ENCODE measurements around the gene PYGO2.
A peak's percentile ranks its signal among the peaks of the same experiment; 100 is the strongest.
"Not testable (repeated sequence)": the region's sequence is repeated elsewhere in the genome, so short reads cannot be mapped to it uniquely, and the experiment has no call there.

The PYGO2 gene

DNA sequence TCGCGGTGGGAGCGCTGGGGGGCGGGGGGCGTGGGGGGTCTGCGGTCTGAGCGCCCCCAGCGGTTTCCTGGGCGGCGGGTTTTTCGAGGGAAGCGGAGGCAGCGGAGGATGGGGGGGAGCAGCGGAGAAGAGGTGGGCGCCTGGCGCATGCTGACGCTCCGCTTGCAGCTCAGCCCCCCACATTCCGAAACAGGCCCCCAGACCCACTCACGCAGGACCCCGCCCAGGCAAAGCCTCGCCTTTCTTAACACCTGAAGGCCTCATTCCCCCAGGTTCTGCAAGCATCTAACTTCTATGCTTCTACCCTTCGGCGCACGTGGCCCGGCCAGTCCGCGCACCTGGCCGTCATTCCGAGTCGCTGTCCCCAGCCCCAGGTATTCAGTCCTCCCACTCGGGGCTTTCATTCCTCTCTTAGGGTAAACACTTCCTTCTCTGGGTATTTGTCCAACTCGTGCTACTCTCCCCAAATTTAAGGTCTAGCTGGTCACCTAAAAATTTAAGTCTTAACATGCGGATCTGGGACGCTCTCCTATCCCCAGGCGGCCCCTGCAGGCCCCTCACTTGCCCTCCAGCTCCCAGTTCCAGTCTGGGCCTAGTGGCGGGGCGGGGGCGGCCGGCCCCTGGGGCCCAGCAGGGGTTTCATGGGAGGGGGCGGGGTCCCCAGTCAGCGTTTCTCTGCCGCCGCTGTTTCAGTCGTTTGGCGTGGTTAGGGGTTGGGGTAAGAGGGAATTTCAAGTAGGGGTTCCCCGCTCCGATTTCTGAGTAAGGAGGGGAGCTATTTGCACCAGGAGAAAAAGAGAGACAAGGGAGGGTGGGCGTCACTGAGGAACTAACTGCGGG is 38.2 kb upstream of the PYGO2 start:
- peak; percentile 35 to 63 (median 49) for DNase-seq

DNA sequence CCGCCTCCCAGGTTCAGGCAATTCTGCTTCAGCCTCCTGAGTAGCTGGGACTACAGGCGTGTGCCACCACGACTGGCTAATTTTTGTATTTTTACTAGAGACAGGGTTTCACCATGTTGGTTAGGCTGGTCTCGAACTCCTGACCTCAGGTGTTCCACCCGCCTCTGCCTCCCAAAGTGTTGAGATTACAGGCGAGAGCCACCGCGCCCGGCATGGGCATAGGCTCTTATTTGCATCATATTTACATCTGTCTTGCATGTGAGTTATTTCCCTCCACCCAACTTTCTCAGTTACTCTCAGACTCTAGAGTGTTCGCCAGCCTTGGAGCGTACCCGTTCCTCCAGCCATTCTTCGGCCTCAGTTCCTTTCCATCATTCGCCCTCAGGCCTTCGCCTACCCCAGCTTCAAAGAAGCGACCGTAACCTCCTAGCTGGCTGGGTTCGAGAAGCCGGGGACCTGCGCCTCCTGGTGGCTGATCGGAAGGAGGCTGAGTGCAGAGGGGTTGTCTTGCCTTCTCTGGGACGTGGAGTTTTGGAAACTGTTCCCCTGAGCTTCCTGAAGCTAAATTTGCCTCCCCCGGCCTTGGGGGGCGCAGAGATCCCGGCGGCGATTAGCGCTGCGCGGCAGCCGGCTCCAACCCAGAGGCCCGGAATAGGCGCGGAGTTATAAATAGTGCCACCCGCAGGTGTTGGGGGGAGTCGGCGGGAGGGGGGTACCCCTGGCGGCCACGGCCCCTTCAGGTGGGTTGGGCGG is 37.4 kb upstream of the PYGO2 start:
- peak; percentile 35 to 55 (median 46) for DNase-seq

DNA sequence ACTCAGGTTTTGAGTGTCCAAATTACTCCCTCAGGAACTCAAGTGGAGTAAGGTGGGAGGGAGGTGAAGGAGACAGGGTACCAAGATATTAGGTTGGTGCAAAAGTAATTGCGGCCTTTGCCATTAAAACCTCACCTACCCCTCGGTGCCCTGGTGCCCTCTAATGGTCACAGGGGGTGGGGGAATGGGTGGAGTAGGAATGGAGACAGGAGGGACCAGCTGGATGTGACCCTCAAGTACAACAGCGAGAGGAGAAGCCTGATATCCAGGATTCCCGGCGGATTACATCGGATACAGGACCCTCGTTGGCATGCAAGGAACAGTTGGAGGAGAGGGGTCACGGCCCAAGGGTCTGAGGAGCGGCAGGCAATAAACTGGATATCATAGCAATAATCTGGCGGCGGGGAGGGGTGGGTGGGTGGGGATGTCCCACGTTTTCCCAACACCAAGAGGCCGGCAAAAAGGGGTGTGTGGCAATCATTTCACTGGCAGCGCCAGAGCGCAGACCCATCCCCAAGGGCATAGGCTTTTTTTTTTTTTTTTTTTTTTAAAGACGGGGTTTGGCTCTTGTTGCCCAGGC is 36.7 kb upstream of the PYGO2 start:
- DNase-seq: no peak

DNA sequence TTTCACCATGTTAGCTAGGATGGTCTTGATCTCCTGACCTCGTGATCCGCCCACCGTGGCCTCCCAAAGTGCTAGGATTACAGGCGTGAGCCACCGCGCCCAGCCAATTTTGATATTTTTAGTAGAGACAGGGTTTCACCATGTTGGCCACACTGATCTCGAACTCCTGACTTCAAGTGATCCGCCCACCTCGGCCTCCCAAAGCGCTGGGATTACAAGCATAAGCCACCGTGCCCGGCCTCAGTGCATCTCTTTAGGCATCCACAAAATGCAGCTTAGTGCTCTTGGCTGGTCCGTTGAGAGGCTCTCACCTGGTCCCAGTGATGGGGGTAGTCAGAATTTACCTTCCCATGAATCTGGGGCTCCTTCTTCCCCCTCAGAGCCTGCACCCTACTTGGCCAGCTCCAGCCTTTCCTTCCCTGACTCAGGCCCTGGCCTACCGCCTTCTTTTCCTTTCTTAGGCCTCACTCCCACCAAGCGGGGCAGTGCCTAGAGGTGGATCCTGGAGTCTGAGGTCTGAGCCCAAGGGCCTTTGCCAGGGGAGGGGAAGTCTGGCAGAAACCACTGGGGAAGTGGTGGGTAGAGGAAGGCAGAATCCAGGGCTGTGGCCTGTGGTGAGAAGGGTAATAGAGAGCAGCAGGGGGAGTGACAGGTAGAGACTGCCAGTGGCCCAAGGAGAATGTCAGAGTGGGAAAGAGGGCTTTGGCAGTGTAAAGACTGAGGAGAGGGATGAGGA is 35.6 kb upstream of the PYGO2 start:
- no peak for DNase-seq

DNA sequence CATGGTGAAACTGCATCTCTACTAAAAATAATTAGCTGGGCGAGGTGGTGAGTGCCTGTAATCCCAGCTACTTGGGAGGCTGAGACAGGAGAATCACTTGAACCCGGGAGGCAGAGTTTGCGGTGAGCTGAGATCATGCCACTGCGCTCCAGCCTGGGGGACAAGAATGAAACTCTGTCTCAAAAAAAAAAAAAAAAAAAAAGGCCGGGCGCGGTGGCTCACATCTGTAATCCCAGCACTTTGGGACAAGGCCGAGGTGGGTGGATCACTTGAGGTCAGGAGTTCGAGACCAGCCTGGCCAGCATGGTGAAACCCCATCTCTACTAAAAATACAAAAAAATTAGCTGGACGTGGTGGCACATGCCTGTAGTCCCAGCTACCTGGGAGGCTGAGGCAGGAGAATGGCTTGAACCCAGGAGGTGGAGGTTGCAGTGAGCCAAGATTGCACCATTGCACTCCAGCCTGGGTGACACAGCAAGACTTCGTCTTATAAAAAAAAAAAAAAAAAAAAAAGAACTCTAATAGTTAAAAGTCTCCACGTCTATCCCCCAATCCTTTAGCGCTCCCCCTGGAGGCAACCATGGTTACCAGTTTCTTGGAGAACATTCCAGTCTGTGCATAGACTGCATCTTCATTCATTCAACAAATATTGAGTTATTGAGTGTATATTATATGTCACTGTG is 33.9 kb upstream of the PYGO2 start:
- not testable (repeated sequence) for DNase-seq

DNA sequence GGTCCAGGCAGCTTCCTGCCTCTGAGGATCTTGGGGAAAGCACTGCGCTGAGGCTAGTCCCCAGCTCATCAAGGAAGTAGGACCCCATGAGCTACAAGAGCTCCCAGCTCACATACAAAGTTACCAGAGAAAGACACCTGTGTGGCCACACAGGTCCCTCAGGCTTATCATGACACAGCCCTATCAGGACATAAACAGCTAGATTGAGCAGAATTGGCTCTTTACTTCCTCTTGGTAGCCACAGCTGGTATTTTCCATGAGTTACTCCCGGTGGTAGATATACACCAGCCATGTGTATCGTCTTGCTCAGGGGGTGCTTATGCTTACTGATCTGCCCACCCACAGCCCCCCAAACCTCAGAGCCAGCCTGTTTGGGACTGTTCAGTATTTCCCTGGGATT is 33.0 kb upstream of the PYGO2 start:
- no peak for DNase-seq

DNA sequence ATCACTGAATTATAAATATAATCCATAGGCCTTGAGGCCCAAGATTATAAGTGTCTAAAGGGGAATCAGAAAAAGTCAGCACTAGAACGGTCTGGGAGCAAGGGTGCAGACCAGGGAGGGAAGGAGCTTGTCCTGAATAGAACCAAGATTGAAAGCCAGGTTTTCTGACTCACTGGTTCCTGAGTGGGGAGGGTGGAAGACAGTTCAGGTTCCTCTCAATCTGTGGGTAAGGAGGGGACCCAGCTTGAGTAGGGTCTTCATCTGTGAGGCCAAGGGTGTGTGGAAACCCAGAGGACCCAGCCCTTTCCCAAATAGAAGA is 32.6 kb upstream of the PYGO2 start:
- DNase-seq: no peak

DNA sequence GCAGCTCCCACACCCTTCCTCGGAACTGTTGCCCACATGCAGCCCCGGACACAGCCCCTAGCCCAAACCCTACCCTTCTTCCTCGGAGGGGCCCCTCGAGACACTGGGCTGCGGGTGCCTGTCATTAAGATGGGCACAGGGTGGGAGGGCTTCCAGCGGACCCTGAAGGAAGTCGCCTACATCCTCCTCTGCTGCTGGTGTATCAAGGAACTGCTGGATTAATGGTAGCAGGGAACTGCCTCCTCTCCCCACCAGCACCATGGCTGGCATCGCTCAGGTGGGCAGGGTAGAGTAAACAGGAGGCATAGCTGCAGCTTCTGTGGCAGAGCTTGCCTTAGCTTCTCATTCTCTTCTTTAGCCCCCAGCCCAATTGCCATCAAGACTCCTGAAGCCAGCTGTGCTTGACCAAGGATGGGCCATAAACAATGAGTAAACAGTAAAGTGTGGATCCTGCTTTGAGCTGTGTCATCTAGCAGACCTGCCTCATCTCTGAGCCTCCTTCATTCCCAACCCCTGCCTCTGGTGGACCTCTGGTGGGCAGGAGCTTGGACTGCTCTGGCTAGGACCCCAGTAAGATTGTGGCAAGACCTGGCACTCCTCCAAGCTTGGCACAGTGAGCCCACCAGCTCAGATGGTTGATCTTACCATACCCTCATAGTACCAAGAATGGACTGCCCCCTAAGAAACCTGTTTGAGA is 32.1 kb upstream of the PYGO2 start, which contains the start of gene LENEP:
TSS of gene LENEP (plus strand) at position 15 of the 697 bp plus-strand sequence. CDS start at position 37, 22 bp downstream.
- DNase-seq: no peak

DNA sequence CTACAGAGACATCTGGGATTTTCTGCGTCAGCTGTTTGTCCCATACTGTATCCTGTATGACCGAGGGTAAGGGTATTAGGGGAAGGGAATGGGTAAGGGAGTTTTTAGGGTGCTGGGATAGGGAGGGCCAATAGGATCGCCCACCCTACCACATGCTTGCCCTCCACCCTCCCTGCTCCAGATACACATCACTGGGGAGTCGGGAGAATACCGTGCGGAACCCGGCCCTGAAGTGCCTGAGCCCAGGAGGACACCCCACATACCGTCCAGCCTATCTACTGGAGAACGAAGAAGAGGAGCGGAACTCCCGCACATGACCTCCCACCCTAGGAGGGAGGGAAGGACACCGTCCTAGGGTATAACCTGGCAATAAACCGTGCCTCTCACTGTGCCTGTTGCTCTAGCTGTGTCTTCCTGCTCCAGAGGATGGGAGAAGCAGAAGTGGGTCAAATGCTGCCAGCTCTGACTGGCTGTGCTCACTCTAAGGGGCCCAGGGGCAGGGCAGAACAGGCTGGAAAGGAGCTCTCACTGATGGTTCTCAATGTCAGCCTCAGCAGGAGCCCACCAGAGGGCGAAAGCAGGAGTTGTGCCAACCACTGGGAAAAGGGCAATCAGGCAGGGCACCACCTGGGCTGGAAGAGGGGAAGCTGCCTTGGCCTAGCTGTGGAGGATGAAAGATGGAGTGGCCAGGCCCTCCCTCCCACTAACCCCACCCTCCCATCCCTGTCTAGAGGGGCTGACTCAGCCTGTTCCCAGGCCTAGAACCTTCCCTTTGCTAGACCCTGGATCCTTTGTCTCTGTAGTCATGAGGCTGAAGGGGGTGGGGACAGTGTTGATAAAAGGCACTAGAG is 31.4 kb upstream of the PYGO2 start:
- no peak for DNase-seq

DNA sequence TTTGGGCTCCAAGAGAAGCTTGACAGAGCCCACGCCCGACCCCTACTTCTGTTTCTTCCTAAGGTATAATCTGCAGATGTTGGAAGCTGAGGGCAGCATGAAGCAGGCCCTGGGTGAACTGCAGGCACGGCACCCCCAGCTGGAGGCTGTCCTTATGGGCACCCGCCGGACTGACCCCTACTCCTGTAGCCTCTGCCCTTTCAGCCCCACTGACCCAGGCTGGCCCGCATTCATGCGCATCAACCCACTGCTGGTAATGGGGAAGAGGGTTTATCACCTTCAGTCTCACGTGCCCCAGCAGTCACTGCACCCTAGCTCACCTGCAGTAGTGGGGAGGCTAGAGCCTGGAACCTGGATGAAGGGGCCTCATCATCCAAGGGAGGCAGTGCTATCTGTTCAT is 28.7 kb upstream of the PYGO2 start:
- no peak for DNase-seq

DNA sequence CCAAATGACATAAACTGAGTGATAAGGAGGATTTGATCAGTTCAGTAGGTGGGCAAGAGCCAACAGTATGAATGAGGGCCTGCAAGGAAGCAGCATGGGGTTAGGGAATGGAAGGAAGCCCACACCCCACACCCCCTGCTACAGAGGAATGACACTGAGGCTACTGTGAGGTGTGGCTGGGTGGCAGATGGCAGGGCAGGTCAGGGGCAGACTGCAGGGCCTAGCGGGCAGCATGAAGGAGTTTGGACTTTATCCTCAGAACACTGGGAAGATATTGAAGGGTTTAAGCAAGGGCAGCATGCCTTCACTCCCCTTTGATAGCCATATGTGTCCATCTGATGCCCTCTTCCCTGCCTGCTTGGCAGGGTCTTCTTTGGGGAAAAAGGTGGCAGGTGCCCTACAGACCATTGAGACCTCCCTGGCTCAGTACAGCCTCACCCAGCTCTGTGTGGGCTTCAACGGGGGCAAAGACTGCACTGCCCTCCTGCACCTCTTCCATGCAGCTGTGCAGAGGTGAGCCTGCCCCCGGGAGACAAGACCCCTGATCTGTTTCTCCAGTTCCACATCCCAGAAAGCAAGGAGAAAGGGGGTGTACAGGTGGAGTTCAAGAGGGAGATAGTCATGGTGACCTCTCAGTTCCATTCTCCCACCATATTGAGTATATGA is 27.7 kb upstream of the PYGO2 start:
- no peak for DNase-seq

DNA sequence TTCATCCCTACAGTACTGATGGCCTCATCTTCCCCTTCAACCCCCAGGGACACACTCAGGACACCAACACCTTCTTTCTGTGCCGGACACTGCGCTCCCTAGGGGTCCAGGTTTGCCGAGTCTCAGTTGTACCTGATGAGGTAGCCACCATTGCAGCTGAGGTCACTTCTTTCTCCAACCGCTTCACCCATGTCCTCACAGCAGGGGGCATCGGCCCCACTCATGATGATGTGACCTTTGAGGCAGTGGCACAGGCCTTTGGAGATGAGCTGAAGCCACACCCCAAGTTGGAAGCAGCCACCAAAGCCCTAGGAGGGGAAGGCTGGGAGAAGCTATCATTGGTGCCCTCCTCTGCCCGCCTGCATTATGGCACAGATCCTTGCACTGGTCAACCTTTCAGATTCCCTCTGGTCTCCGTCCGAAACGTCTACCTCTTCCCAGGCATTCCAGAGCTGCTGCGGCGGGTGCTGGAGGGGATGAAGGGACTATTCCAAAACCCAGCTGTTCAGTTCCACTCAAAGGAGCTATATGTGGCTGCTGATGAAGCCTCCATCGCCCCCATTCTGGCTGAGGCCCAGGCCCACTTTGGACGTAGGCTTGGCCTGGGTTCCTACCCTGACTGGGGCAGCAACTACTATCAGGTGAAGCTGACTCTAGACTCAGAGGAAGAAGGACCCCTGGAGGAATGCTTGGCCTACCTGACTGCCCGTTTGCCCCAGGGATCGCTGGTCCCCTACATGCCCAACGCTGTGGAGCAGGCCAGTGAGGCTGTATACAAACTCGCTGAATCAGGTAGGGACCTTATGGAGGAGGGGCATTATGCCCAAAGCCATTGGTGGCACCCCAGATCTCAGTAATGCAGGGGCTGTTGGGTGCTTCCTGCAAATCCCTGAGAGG is 26.7 kb upstream of the PYGO2 start:
- peak in 1 of 6 experiments; percentile 3 for DNase-seq

DNA sequence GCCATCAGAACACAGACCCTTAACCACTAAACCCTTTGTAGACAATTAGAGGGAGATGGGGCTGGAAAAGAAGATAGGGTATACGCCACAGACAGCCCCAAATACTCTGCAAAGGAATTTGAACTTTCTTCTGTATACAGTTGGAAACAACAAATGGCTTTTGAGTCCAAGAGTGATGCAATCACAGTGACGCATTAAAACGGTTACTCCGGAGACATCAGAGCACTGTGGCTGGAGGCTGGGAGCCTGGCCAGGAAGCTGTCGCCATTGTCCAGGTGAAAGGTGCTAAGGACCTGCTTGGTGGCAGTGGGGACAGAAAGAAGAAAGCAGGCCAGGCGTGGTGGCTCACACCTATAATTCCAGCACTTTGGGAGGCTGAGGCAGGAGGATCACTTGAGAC is 25.7 kb upstream of the PYGO2 start:
- no peak for DNase-seq

DNA sequence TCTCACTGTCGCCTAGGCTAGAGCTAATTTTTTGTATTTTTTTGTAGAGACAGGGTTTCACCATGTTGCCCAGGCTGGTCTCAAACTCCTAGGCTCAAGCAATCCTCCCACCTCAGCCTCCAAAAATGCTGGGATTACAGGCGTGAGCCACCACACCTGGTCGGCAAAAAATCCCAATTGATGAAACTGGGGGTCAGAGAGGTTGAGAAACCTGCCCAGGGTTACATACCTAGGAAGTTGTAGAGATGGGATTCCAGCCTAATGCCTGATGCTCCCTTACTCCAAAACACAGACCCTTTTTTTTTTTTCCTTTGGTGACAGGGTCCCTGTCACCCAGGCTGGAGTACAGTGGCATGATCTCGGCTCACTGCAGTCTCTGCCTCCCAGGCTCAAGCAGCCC is 25.2 kb upstream of the PYGO2 start:
- not testable (repeated sequence) for DNase-seq

DNA sequence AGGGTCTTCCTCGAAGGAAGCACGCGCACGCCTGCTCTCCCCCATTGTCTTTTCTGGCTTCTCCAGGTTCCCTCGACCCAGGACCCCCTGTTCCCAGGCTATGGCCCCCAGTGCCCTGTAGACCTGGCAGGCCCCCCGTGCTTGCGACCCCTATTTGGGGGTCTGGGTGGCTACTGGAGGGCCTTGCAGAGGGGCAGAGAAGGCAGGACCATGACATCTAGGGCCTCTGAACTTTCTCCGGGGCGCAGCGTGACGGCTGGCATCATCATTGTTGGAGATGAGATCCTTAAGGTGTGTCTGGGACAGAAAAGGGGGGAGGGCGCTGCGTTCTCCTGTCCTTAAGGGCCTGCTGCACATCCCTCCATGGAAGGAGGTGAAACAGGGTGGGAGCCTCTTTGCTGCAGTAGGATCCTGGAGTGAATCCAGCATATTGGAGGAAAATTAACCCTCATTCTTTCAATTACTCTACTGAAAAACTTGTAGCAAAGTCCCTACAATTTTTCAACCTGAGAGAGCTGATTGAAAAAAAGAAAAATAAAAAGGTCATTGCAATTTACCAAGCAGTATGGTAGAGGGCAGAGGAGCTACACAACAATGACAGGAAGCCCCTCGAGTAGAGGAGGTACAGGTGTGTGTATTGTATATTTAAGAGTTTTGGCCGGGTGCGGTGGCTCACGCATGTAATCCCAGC is 22.3 kb upstream of the PYGO2 start:
- DNase-seq: no peak

DNA sequence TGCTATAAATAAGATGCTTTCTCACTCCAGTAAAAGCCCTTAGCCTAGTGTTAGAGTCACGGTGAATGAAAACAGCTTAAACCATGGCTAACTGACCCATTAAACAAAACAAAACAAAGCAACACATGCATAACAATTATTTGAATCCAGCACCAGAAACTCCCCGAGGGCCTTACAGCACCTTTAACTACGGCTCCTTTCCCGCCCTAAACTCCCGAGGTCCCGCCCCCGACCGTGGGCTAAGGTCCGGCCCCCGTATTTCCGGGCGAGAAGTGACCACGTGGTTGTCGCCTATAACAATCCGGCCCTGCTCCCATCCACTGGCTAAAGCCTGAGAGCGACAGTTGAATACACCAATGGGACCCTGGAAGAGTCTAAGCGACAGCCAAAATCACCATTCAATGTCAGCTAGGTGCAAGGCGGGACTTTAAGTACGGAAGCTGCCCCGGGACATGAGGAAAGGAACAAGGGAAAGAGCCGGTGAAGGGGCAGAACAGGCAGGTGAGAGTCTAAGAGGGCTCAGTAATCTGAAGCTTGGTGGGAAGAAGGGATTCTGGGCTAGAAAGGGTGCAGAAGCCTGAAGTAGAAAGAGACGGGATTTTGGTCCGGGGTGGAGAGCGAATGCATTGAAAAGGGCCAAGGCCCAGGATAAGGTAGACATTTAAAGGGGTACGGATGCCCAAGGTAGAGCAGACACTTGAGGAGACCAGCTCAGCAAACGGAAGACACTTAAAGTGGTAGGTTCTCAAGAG is 21.5 kb upstream of the PYGO2 start, which contains the start of gene FLAD1:
TSS of gene FLAD1 (plus strand) at position 448 of the 752 bp plus-strand sequence. CDS start 351 bp downstream, outside the sequence.
- peak; percentile 84 to 96 (median 94) for DNase-seq

DNA sequence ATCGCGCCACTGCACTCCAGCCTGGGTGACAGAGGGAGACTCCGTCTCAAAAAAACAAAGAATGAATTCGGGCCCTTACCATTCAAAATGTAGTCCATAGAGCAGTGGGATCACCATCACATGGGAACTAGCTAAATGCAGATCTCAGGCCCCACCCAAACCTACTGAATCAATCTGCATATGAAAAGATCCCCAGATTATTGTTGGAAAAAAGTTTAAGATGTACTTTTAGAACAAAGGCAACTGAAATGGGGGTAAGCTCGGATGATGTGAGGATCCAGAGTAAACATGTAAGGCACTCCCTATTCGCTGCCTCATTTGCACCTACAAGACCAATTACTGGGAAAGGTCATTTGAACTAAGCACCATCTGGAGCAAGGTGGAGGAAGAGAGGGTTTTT is 20.8 kb upstream of the PYGO2 start:
- DNase-seq: no peak

DNA sequence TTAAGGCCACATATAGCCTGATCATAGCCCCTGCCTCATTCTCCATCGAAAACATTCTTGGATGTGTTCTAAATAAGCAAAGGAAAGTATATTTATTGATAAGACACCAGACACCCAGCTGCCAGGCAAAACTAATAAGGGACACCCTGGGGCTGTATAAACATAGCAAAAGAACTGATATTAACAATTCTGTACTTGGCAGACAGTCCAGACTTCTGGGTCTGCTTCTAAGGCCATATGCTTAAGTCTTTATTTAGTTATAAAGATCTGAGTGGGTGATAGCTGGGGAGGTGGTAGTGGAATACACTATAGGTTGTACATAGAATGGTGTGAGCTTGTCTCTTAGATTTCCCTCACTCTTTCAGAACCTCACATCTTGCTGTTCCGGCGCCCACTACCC is 16.8 kb upstream of the PYGO2 start:
- no peak for DNase-seq

Data from stimulated activated naive CD4-positive, alpha-beta T cell (primary cell).